ENCODE data around the gene MAP6D1. TPM values are rescaled to one million over a fixed set of nuclear protein-coding genes. Genes with fewer than 3 reads are reported as not detected.
"Not testable (repeated sequence)": the region's sequence is repeated elsewhere in the genome, so short reads cannot be mapped to it uniquely, and the experiment has no call there.

The MAP6D1 gene
- total RNA-seq, 4 donors from 2014 or later, result 0.35 to 4.9 (median 2.4) TPM

DNA sequence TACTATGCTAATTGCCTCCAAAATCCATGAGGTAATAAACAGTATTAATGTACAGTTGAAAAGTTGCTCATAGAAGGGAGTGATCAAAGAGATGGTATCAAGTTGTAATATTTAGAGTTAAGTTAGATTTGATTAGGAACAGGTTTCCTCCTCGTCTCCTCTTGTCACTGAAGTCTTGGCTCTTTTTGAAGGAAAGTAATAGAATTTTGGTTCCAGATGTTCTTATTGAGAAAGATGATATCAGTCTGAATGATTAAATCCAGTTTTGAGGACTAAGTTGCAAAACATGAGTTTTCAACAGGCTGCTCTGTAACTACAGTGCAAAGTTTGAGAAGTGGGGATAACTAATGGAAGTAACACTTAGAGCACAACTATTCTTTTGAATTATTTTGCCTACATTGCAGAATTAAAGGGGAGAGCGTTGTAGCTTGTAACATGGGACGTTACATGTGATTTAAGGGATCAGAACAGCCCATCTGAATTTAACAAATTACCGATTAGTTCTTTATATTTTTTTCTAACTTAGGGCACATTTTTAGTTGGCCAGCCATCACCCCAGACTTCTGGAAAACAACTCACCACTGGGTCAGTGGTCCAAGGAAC, 48.3 kb downstream of the MAP6D1 start:
- 83 to 91% methylated on average over 4 of the region's 4 CpGs for WGBS, 2 donors (ENCODE audit: low coverage in 1 of 2)

DNA sequence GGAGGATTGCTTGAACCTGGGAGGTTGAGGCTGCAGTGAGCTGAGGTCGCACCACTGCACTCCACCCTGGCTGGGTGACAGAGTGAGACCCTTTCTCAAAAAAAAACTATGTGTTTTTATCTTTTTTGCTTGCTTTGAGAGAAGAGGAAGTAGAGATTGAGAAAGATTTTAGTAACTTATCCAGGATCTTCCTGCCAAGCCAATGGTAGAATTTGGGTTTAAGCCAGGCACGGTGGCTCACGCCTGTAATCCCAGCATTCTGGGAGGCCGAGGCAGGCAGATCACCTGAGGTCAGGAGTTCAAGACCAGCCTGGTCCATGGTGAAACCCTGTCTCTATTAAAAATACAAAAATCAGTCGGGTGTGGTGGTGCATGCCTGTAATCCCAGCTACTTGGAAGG, 48.9 kb downstream of the MAP6D1 start:
- H3K4me1 ChIP-seq, H3K27ac ChIP-seq, ATAC-seq, H3K4me3 ChIP-seq, H3K9me3 ChIP-seq, H3K27me3 ChIP-seq: not testable (repeated sequence)
- peaks cover 0 to 98% of the 10 kb centered on the region in 2 donors for H3K36me3 ChIP-seq
- WGBS, 2 donors (ENCODE audit: low coverage in 1 of 2), result 93 to 100% methylated on average over 1 to 4 of the region's 5 CpGs

More for the DNA sequence above, 48.3 kb downstream of the MAP6D1 start:
- no peak for ATAC-seq
- H3K4me3 ChIP-seq, result no peak overlapping the region
- TF ChIP-seq, protein P1, sequence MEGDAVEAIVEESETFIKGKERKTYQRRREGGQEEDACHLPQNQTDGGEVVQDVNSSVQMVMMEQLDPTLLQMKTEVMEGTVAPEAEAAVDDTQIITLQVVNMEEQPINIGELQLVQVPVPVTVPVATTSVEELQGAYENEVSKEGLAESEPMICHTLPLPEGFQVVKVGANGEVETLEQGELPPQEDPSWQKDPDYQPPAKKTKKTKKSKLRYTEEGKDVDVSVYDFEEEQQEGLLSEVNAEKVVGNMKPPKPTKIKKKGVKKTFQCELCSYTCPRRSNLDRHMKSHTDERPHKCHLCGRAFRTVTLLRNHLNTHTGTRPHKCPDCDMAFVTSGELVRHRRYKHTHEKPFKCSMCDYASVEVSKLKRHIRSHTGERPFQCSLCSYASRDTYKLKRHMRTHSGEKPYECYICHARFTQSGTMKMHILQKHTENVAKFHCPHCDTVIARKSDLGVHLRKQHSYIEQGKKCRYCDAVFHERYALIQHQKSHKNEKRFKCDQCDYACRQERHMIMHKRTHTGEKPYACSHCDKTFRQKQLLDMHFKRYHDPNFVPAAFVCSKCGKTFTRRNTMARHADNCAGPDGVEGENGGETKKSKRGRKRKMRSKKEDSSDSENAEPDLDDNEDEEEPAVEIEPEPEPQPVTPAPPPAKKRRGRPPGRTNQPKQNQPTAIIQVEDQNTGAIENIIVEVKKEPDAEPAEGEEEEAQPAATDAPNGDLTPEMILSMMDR (IDR thresholded peaks at IDR 0.05), result no peak
- TF ChIP-seq POLR2A (IDR thresholded peaks at IDR 0.05), result no peak
- no peak for TF ChIP-seq POLR2AphosphoS5 (IDR thresholded peaks at IDR 0.05)
- TF ChIP-seq EP300 (IDR thresholded peaks at IDR 0.05), result no peak
- H3K9me3 ChIP-seq, result no peaks in the 10 kb centered on the region
- H3K36me3 ChIP-seq, result peaks cover 0 to 98% of the 10 kb centered on the region in 2 donors
- no peaks in the 10 kb centered on the region for H3K4me1 ChIP-seq
- no peaks in the 10 kb centered on the region for H3K27me3 ChIP-seq
- no peak overlapping the region for H3K27ac ChIP-seq

DNA sequence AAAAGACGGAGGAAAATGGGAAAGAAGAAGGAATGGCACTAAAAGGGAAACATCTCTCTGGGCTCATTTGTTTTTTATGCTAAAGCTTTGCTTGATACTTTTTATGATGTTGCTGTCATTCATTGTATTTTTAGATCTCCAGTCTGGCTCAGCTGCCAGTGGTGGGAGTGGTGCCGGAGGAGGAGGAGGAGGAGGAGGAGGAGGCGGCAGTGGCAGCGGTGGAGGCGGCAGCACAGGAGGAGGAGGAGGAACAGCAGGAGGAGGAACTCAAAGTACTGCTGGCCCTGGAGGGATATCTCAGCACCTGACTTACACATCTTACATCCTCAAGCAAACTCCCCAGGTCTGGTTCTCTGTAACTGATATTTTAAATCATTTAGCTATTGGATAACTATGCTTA, 49.6 kb downstream of the MAP6D1 start:
- Histone ChIP-seq H3K27me3 (no peaks in the 10 kb centered on the region), H3K4me1 (no peaks in the 10 kb centered on the region), H3K4me3 (no peak overlapping the region), H3K27ac (no peak overlapping the region), H3K36me3 (peaks cover 0 to 91% of the 10 kb centered on the region in 2 donors), H3K9me3 (no peaks in the 10 kb centered on the region)
- WGBS, 2 donors (ENCODE audit: low coverage in 1 of 2), result 40 to 69% methylated on average over 1 to 5 of the region's 5 CpGs
- TF ChIP-seq, protein P1 (IDR thresholded peaks at IDR 0.05), result no peak
- no peak for TF ChIP-seq POLR2AphosphoS5 (IDR thresholded peaks at IDR 0.05)
- no peak for TF ChIP-seq EP300 (IDR thresholded peaks at IDR 0.05)
- no peak for TF ChIP-seq POLR2A (IDR thresholded peaks at IDR 0.05)
- ATAC-seq, result no peak

DNA sequence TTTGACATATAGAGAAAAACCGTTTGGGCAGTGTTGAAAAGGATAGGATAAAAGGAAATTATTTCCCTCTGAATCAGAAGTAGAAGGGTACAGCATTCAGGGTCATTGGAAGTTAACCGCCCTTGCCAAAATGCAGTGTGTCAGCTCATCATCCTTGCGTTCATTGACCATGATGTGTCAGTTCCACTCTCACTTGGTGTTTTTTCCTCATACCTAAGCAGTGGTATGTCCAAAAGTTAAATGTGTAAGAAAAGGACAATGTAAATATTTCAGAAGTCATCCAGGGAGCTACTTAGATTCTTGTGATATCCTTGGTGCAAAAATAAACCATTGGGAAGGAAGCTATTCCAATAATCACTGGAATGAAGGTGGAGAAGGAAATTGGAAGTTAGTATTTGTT, 50.7 kb downstream of the MAP6D1 start:
- ATAC-seq, result no peak
- WGBS, 2 donors (ENCODE audit: low coverage in 1 of 2), result 78 to 86% methylated on average over 3 of the region's 3 CpGs
- Histone ChIP-seq H3K9me3 (no peaks in the 10 kb centered on the region), H3K4me1 (no peaks in the 10 kb centered on the region), H3K36me3 (peaks cover 0 to 84% of the 10 kb centered on the region in 2 donors), H3K4me3 (no peak overlapping the region), H3K27me3 (no peaks in the 10 kb centered on the region), H3K27ac (no peak overlapping the region)
- no peak for TF ChIP-seq POLR2A (IDR thresholded peaks at IDR 0.05)
- TF ChIP-seq POLR2AphosphoS5 (IDR thresholded peaks at IDR 0.05), result no peak
- TF ChIP-seq, protein P1 (IDR thresholded peaks at IDR 0.05), result no peak
- no peak for TF ChIP-seq EP300 (IDR thresholded peaks at IDR 0.05)

DNA sequence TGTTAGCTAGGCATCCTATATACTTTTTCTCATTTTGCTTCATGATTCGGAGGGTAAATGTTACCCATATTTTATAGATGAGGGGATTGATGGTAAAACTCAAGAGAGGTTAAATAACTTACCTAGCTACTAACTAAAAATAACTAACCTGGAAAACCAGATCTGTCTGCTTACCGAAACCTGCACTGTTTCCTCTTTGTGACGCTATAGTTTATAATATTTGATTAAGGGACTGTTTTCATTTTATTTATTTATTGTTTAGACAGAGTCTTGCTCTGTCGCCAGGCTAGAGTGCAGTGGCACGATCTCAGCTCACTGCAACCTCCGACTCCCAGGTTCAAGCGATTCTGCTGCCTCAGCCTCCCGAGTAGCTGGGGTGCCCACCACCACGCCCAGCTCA, 55.9 kb downstream of the MAP6D1 start:
- WGBS, 2 donors (ENCODE audit: low coverage in 1 of 2), result 81 to 87% methylated on average over 7 to 9 of the region's 9 CpGs
- no peaks in the 10 kb centered on the region for H3K9me3 ChIP-seq
- H3K36me3 ChIP-seq, result peaks cover 0 to 48% of the 10 kb centered on the region in 2 donors
- H3K4me3 ChIP-seq, result no peak overlapping the region
- peaks cover 0 to 6% (median 0%) of the 10 kb centered on the region in 3 donors for H3K4me1 ChIP-seq
- no peaks in the 10 kb centered on the region for H3K27me3 ChIP-seq
- H3K27ac ChIP-seq, result no peak overlapping the region
- ATAC-seq, result no peak
- TF ChIP-seq POLR2AphosphoS5 (IDR thresholded peaks at IDR 0.05) (no peak), POLR2A (IDR thresholded peaks at IDR 0.05) (no peak), EP300 (IDR thresholded peaks at IDR 0.05) (no peak)
- TF ChIP-seq, protein P1 (IDR thresholded peaks at IDR 0.05), result no peak
